MM.1S (cell line): ENCODE measurements around the gene DARS2.

Source experiments
- CTCF ChIP-seq: fragments of 300-600 bp; sonication (generic); IDR thresholded peaks from 2 replicates; pipeline ENCODE4 v1.5.1; 2016; ENCODE audit warnings: antibody characterized with exemption, low read length, mixed read lengths
- EZH2 ChIP-seq: fragments of 300-600 bp; sonication (generic); optimal IDR thresholded peaks from 2 replicates; pipeline ENCODE3; 2017; ENCODE audit warnings: low read depth, mild to moderate bottlenecking, antibody characterized with exemption, low read length, mixed read lengths
- EZH2phosphoT487 ChIP-seq: fragments of 300-600 bp; sonication (generic); IDR thresholded peaks from 2 replicates; pipeline ENCODE4 v1.6.1; 2018; ENCODE audit warnings: antibody characterized with exemption, low read length

- TF ChIP-seq CTCF (no peak), EZH2 (no peak), EZH2phosphoT487 (no peak)
Observed at GRCh38 chr1:173867141-173867752, 42.8 kb downstream of the DARS2 start.
